Measurements from ENCODE around the gene ZNF593.

ZNF593 gene

DNA sequence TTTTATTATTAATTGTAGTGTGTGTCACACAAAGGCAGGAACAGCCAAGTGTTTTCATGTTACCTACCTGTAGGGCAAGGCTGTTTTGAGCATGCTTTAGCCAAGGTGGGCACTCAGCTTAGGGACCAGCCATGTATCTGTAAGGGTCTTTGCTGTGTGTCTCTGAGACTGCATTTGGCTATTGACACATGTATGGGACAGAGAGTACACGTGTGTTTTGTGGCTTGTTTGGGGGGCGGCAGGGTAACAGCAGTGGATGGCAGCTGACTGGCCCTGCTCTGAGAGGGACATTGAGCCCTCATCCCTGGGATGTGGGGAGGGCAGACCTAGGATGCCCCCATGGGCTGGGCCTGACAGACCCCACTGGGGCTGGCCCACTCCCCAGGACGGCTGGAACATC lies 27.6 kb downstream of the ZNF593 start:
- TF ChIP-seq RAD21 (IDR thresholded peaks at IDR 0.05; ENCODE audit: low read depth) (no peak), FOXM1 (IDR thresholded peaks at IDR 0.05; ENCODE audit: borderline replicate concordance, low read depth) (no peak), EGR1 (IDR thresholded peaks at IDR 0.05) (no peak), CEBPB (IDR thresholded peaks at IDR 0.05) (no peak), TEAD4 (IDR thresholded peaks at IDR 0.05) (no peak), TAF1 (IDR thresholded peaks at IDR 0.05; ENCODE audit: low read depth) (no peak), EP300 (IDR thresholded peaks at IDR 0.05; ENCODE audit: borderline replicate concordance) (no peak), YY1 (IDR thresholded peaks at IDR 0.05; ENCODE audit: low read depth) (no peak), ZBTB7A (IDR thresholded peaks at IDR 0.05; ENCODE audit: low read depth) (no peak)
- TF ChIP-seq, protein P1, sequence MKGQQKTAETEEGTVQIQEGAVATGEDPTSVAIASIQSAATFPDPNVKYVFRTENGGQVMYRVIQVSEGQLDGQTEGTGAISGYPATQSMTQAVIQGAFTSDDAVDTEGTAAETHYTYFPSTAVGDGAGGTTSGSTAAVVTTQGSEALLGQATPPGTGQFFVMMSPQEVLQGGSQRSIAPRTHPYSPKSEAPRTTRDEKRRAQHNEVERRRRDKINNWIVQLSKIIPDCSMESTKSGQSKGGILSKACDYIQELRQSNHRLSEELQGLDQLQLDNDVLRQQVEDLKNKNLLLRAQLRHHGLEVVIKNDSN (IDR thresholded peaks at IDR 0.05): no peak
- TF ChIP-seq, protein P2, sequence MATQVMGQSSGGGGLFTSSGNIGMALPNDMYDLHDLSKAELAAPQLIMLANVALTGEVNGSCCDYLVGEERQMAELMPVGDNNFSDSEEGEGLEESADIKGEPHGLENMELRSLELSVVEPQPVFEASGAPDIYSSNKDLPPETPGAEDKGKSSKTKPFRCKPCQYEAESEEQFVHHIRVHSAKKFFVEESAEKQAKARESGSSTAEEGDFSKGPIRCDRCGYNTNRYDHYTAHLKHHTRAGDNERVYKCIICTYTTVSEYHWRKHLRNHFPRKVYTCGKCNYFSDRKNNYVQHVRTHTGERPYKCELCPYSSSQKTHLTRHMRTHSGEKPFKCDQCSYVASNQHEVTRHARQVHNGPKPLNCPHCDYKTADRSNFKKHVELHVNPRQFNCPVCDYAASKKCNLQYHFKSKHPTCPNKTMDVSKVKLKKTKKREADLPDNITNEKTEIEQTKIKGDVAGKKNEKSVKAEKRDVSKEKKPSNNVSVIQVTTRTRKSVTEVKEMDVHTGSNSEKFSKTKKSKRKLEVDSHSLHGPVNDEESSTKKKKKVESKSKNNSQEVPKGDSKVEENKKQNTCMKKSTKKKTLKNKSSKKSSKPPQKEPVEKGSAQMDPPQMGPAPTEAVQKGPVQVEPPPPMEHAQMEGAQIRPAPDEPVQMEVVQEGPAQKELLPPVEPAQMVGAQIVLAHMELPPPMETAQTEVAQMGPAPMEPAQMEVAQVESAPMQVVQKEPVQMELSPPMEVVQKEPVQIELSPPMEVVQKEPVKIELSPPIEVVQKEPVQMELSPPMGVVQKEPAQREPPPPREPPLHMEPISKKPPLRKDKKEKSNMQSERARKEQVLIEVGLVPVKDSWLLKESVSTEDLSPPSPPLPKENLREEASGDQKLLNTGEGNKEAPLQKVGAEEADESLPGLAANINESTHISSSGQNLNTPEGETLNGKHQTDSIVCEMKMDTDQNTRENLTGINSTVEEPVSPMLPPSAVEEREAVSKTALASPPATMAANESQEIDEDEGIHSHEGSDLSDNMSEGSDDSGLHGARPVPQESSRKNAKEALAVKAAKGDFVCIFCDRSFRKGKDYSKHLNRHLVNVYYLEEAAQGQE (IDR thresholded peaks at IDR 0.05; ENCODE audit: low read depth): no peak

DNA sequence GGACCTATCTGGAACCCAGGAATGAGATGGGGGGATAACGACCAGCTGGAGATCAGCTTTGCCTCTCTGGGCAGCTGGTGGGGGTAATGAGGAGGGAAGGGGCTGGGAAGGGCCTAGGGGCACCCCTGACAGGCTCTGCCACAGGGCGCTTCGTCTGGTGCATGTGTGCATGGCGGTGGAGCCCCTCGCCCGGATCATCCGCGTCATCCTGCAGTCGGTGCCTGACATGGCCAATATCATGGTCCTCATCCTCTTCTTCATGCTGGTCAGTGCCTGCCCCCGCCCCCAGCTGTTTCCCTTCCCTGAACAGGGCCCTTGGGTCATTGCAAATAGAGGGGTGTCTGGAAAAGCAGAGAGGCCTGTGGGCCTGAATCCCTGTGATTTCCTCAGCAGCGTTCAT lies 28.1 kb downstream of the ZNF593 start:
- TF ChIP-seq EGR1 (IDR thresholded peaks at IDR 0.05) (no peak), FOXM1 (IDR thresholded peaks at IDR 0.05; ENCODE audit: borderline replicate concordance, low read depth) (no peak), TCF12 (IDR thresholded peaks at IDR 0.05; ENCODE audit: low read depth) (no peak), RAD21 (IDR thresholded peaks at IDR 0.05; ENCODE audit: low read depth) (no peak), TAF1 (IDR thresholded peaks at IDR 0.05; ENCODE audit: low read depth) (no peak), CREB1 (IDR thresholded peaks at IDR 0.05; ENCODE audit: low read depth) (no peak), EP300 (IDR thresholded peaks at IDR 0.05; ENCODE audit: borderline replicate concordance) (no peak), TEAD4 (IDR thresholded peaks at IDR 0.05) (no peak), NFIC (IDR thresholded peaks at IDR 0.05) (no peak), YY1 (IDR thresholded peaks at IDR 0.05; ENCODE audit: low read depth) (no peak), ZBTB7A (IDR thresholded peaks at IDR 0.05; ENCODE audit: low read depth) (no peak)
- TF ChIP-seq, protein P3, sequence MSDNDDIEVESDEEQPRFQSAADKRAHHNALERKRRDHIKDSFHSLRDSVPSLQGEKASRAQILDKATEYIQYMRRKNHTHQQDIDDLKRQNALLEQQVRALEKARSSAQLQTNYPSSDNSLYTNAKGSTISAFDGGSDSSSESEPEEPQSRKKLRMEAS (IDR thresholded peaks at IDR 0.05): no peak
- TF ChIP-seq, protein P2 (IDR thresholded peaks at IDR 0.05; ENCODE audit: low read depth): no peak
- TF ChIP-seq, protein P1 (IDR thresholded peaks at IDR 0.05): no peak

DNA sequence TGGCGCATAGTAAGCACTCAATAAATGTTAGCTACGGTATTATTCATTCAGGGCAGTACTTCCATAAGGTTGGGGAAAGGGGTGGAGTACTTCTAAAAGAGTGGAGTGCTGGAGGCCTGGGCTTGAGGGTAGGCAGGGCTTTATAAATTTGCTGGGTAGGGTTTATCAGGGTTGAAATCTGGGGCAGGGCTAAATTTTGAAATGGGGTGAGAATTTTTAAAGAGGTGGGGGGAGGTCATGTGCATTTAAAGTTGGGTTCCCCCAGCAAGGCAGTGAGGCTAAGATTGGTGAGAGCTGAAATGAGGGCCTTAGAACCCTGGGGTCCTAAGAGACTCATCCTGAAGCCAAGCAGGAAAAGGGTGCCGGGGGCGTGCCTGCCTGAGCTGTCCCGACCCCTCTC lies 30.7 kb downstream of the ZNF593 start:
- TF ChIP-seq EGR1 (IDR thresholded peaks at IDR 0.05) (no peak), CREB1 (IDR thresholded peaks at IDR 0.05; ENCODE audit: low read depth) (no peak), NFIC (IDR thresholded peaks at IDR 0.05) (no peak), TAF1 (IDR thresholded peaks at IDR 0.05; ENCODE audit: low read depth) (no peak), CEBPB (IDR thresholded peaks at IDR 0.05) (no peak), TEAD4 (IDR thresholded peaks at IDR 0.05) (no peak), EP300 (IDR thresholded peaks at IDR 0.05; ENCODE audit: borderline replicate concordance) (no peak)
- TF ChIP-seq, protein P3 (IDR thresholded peaks at IDR 0.05): no peak
- TF ChIP-seq, protein P2 (IDR thresholded peaks at IDR 0.05; ENCODE audit: low read depth): no peak

DNA sequence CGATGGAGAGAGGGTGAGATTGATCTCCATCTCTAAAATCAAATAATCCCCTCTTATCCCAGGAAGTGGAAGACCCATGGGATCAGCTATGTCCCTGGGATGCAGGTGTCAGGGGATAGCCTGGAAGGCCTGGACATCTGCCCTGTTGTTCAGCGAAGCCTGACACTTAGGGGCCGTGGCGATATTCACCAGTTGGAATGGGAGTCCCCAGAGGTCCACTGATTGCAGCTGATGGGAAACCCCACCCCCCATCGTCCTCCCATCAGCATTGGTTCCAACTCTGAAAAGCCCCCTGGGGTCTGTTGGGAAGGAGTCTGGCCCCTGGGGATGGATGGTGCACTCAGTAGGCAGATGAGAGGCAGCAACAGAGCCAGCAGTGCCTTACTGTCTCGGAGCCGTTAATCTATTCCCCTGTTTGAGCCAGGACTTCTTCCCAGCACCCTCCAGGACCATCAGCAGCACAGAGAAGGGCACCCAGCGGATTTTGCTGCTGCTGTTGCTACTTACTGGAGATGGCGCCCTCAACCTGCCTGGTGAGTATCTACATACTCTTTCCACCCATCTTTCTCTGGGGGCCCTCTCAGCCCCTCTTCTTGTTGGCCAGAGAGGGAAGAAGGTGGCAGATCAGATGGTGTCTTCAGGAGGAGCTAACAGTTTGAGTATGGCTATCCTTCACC lies 34.1 kb downstream of the ZNF593 start:
- TF ChIP-seq, protein P1 (IDR thresholded peaks at IDR 0.05): no peak
- TF ChIP-seq TCF12 (IDR thresholded peaks at IDR 0.05; ENCODE audit: low read depth) (no peak), CREB1 (IDR thresholded peaks at IDR 0.05; ENCODE audit: low read depth) (no peak), NFIC (IDR thresholded peaks at IDR 0.05) (no peak), RAD21 (IDR thresholded peaks at IDR 0.05; ENCODE audit: low read depth) (peak; percentile 54)
- TF ChIP-seq, protein P2 (IDR thresholded peaks at IDR 0.05; ENCODE audit: low read depth): no peak
